Measurements from ENCODE around the gene C6orf132. TPM values are rescaled to one million over a fixed set of nuclear protein-coding genes. Genes with fewer than 3 reads are reported as not detected.

C6orf132 gene
- total RNA-seq, 1 donor, result 2.9 TPM

DNA sequence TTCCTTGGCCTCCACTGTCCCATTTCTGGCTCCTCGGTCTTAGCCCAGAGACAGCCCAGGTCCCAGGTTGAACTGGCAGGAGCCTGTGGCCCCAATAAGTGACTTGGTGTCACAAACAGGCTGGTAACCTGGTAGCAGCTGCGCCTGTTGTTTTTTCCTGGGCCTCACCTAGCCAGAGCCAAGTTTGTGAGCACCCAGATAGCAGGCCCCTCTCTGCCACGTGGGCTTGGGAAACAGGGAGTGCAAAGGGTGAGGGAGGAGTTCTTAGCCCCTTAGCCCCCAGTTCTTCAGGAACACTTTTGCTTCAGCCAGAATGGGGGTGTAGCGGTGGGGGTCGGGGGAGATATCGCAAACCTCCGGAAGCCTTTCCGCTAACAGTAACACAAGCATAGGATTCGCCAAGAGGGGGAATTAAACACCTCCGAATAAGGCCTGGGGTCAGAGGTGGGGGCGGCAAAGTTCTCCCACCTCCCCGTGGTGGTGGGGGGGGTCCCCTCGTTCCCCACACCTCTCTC lies 760 bp downstream of the C6orf132 start:
- Histone ChIP-seq H3K4me1 (ENCODE audit: insufficient read depth, low read length) (peaks cover 32% of the 10 kb centered on the region), H4K20me1 (ENCODE audit: insufficient read depth, low read length) (no peaks in the 10 kb centered on the region), H3K36me3 (ENCODE audit: insufficient read depth, low read length) (no peaks in the 10 kb centered on the region), H3K4me3 (ENCODE audit: insufficient read depth, low read length) (peak overlapping the region; percentile 80), H3K27me3 (ENCODE audit: insufficient read depth, low read length) (no peaks in the 10 kb centered on the region), H2AFZ (ENCODE audit: low read length) (no peak overlapping the region), H3K9me3 (ENCODE audit: low read depth, low read length) (no peaks in the 10 kb centered on the region), H3K79me2 (ENCODE audit: insufficient read depth, low read length) (no peaks in the 10 kb centered on the region), H3K4me2 (ENCODE audit: insufficient read depth, low read length) (peak overlapping the region; percentile 96), H3K27ac (ENCODE audit: low read depth, low read length) (peak overlapping the region; percentile 87)
- TF ChIP-seq, protein P1, sequence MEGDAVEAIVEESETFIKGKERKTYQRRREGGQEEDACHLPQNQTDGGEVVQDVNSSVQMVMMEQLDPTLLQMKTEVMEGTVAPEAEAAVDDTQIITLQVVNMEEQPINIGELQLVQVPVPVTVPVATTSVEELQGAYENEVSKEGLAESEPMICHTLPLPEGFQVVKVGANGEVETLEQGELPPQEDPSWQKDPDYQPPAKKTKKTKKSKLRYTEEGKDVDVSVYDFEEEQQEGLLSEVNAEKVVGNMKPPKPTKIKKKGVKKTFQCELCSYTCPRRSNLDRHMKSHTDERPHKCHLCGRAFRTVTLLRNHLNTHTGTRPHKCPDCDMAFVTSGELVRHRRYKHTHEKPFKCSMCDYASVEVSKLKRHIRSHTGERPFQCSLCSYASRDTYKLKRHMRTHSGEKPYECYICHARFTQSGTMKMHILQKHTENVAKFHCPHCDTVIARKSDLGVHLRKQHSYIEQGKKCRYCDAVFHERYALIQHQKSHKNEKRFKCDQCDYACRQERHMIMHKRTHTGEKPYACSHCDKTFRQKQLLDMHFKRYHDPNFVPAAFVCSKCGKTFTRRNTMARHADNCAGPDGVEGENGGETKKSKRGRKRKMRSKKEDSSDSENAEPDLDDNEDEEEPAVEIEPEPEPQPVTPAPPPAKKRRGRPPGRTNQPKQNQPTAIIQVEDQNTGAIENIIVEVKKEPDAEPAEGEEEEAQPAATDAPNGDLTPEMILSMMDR (IDR thresholded peaks at IDR 0.05; ENCODE audit: extremely low read depth, low read depth, low read length), result no peak
- DNase-seq (ENCODE audit: insufficient read length, low spot score, missing footprints), result peak; percentile 54

DNA sequence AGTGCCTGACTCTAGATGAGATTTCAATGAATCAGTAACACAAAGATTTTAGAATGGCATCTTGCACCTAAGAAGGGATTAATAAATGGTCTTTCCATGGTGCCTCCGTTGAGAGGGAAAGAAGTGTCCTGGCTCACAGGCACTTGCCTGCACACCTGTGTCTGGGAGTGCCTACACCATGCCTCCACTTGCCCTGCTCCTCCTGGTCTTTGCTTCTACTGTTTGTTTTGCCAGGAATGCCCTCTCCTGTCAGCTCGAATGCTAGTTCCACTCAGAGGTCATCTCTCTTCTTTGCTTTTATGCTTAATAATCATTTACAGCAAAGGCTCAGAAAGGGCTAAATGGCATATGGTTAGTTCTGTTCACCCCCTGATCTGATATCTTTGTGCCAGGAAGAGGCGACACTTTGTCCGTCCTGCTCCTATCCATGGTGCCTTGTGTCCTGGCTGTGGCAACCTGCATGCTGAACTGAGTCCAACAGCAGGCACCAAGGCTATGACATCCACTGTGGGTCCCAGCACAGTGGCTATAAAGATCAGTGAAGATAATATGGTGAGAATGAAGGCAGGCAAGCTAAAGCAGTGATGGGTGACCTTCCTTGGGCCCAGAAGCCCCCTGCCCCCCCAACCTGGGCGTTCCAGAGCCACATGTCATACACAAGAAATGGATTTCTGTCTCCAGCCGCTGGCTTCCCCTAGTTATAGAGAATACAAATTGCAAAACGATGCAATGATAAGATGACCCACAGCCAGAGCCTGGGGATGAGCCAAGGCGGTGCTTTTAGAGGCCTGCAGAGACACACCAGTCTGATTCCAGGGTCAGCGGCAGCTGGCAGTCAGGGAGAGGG lies 1.4 kb downstream of the C6orf132 start:
- H3K4me3 ChIP-seq (ENCODE audit: insufficient read depth, low read length), result no peak overlapping the region

DNA sequence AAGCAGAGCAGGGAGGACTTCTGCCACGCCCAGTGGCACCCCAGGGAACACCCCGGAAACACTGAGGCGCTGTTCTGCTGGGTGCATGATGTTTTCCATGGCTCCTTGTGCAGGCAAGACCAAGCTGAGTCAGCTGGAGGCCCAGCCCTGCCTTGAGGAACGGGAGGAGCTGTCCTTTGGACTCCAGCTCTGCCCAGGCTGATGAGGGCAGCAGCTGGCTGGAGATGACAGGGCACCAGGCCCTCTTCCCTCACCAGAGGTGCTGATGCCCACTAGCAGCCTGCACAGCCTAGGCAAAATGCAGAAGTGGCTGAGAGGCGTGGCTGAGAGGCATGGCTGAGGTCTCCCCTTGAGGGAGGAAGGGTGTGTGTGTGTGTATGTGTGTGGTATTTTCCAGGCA lies 2.4 kb downstream of the C6orf132 start:
- Histone ChIP-seq H3K9me3 (ENCODE audit: low read depth, low read length) (no peaks in the 10 kb centered on the region), H4K20me1 (ENCODE audit: insufficient read depth, low read length) (no peaks in the 10 kb centered on the region), H3K4me1 (ENCODE audit: insufficient read depth, low read length) (peaks cover 41% of the 10 kb centered on the region), H3K27me3 (ENCODE audit: insufficient read depth, low read length) (no peaks in the 10 kb centered on the region), H3K36me3 (ENCODE audit: insufficient read depth, low read length) (no peaks in the 10 kb centered on the region), H3K27ac (ENCODE audit: low read depth, low read length) (no peak overlapping the region), H3K79me2 (ENCODE audit: insufficient read depth, low read length) (no peaks in the 10 kb centered on the region), H3K4me3 (ENCODE audit: insufficient read depth, low read length) (no peak overlapping the region), H2AFZ (ENCODE audit: low read length) (no peak overlapping the region), H3K4me2 (ENCODE audit: insufficient read depth, low read length) (no peak overlapping the region)
- TF ChIP-seq, protein P1 (IDR thresholded peaks at IDR 0.05; ENCODE audit: extremely low read depth, low read depth, low read length), result no peak
- peak; percentile 97 for DNase-seq (ENCODE audit: insufficient read length, low spot score, missing footprints)

More for the DNA sequence above, 1.4 kb downstream of the C6orf132 start:
- Histone ChIP-seq H3K36me3 (ENCODE audit: insufficient read depth, low read length) (no peaks in the 10 kb centered on the region), H3K79me2 (ENCODE audit: insufficient read depth, low read length) (no peaks in the 10 kb centered on the region), H4K20me1 (ENCODE audit: insufficient read depth, low read length) (no peaks in the 10 kb centered on the region), H3K27me3 (ENCODE audit: insufficient read depth, low read length) (no peaks in the 10 kb centered on the region), H3K4me1 (ENCODE audit: insufficient read depth, low read length) (peaks cover 38% of the 10 kb centered on the region), H3K9me3 (ENCODE audit: low read depth, low read length) (no peaks in the 10 kb centered on the region), H3K27ac (ENCODE audit: low read depth, low read length) (peak overlapping the region; percentile 16), H2AFZ (ENCODE audit: low read length) (no peak overlapping the region), H3K4me2 (ENCODE audit: insufficient read depth, low read length) (peak overlapping the region; percentile 96)
- TF ChIP-seq, protein P1 (IDR thresholded peaks at IDR 0.05; ENCODE audit: extremely low read depth, low read depth, low read length), result no peak
- peak; percentile 59 for DNase-seq (ENCODE audit: insufficient read length, low spot score, missing footprints)
